Measurements from ENCODE around the gene ZSCAN26.
A peak's percentile ranks its signal among the peaks of the same experiment; 100 is the strongest.

ZSCAN26 gene

GRCh38 chr6:28266962-28267694 lies at the start of gene ZSCAN26:
Gene ZSCAN26, plus strand, starts transcription at chr6:28267143. Its CDS starts 4,777 bp downstream, at chr6:28271920.
- DNase-seq (ENCODE audit: low spot score), result peak; percentile 79

GRCh38 chr6:28217890-28218289 lies 49.1 kb upstream of the ZSCAN26 start:
- DNase-seq (ENCODE audit: low spot score), result no peak

GRCh38 chr6:28218312-28219248 lies 48.4 kb upstream of the ZSCAN26 start:
- DNase-seq (ENCODE audit: low spot score), result peak; percentile 75

- no peak for DNase-seq (ENCODE audit: low spot score)
Measured at GRCh38 chr6:28220257-28221133, 46.4 kb upstream of the ZSCAN26 start.

- DNase-seq (ENCODE audit: low spot score), result no peak
Measured at GRCh38 chr6:28224131-28225055, 42.5 kb upstream of the ZSCAN26 start.

- peak; percentile 86 for DNase-seq (ENCODE audit: low spot score)
Measured at GRCh38 chr6:28225056-28225834, 41.7 kb upstream of the ZSCAN26 start, which contains the start of gene ZSCAN9. Gene ZSCAN9, plus strand, starts transcription at chr6:28225275. Its CDS starts 1,810 bp downstream, at chr6:28227085.

GRCh38 chr6:28226460-28226859 lies 40.5 kb upstream of the ZSCAN26 start:
- no peak for DNase-seq (ENCODE audit: low spot score)

GRCh38 chr6:28232785-28233184 lies 34.2 kb upstream of the ZSCAN26 start:
- DNase-seq (ENCODE audit: low spot score), result no peak

- no peak for DNase-seq (ENCODE audit: low spot score)
Measured at GRCh38 chr6:28235912-28236452, 31.0 kb upstream of the ZSCAN26 start.

GRCh38 chr6:28239636-28240035 lies 27.3 kb upstream of the ZSCAN26 start:
- no peak for DNase-seq (ENCODE audit: low spot score)

GRCh38 chr6:28240471-28240870 lies 26.5 kb upstream of the ZSCAN26 start:
- DNase-seq (ENCODE audit: low spot score), result no peak

GRCh38 chr6:28243946-28244345 lies 23.0 kb upstream of the ZSCAN26 start:
- DNase-seq (ENCODE audit: low spot score), result no peak

GRCh38 chr6:28245206-28245941 lies 21.6 kb upstream of the ZSCAN26 start:
- no peak for DNase-seq (ENCODE audit: low spot score)

GRCh38 chr6:28248916-28249315 lies 18.0 kb upstream of the ZSCAN26 start:
- DNase-seq (ENCODE audit: low spot score), result no peak

GRCh38 chr6:28250747-28251146 lies 16.2 kb upstream of the ZSCAN26 start:
- DNase-seq (ENCODE audit: low spot score), result no peak

GRCh38 chr6:28251661-28252008 lies 15.3 kb upstream of the ZSCAN26 start:
- peak; percentile 26 for DNase-seq (ENCODE audit: low spot score)

GRCh38 chr6:28252009-28252975 lies 14.7 kb upstream of the ZSCAN26 start, which contains the start of gene ZKSCAN4:
Gene ZKSCAN4, minus strand, starts transcription at chr6:28252269. Its CDS starts 289 bp downstream, at chr6:28251980.
- peak; percentile 87 for DNase-seq (ENCODE audit: low spot score)

GRCh38 chr6:28254121-28254519 lies 12.8 kb upstream of the ZSCAN26 start:
- DNase-seq (ENCODE audit: low spot score), result no peak

Data from AG08396 (cell line).